Activated CD8-positive, alpha-beta memory T cell treated with anti-CD3 and anti-CD28 coated beads, Interleukin-2, amount 50 U/mL, for 4 hours (primary cell): ENCODE measurements around the gene TNNT1.
"Not testable (repeated sequence)": the region's sequence is repeated elsewhere in the genome, so short reads cannot be mapped to it uniquely, and the experiment has no call there.

Experiments used
- DNase-seq: peaks from one replicate; pipeline ENCODE4 v3.0.0-alpha.2; 2020

Gene TNNT1, protein sequence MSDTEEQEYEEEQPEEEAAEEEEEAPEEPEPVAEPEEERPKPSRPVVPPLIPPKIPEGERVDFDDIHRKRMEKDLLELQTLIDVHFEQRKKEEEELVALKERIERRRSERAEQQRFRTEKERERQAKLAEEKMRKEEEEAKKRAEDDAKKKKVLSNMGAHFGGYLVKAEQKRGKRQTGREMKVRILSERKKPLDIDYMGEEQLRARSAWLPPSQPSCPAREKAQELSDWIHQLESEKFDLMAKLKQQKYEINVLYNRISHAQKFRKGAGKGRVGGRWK

DNA sequence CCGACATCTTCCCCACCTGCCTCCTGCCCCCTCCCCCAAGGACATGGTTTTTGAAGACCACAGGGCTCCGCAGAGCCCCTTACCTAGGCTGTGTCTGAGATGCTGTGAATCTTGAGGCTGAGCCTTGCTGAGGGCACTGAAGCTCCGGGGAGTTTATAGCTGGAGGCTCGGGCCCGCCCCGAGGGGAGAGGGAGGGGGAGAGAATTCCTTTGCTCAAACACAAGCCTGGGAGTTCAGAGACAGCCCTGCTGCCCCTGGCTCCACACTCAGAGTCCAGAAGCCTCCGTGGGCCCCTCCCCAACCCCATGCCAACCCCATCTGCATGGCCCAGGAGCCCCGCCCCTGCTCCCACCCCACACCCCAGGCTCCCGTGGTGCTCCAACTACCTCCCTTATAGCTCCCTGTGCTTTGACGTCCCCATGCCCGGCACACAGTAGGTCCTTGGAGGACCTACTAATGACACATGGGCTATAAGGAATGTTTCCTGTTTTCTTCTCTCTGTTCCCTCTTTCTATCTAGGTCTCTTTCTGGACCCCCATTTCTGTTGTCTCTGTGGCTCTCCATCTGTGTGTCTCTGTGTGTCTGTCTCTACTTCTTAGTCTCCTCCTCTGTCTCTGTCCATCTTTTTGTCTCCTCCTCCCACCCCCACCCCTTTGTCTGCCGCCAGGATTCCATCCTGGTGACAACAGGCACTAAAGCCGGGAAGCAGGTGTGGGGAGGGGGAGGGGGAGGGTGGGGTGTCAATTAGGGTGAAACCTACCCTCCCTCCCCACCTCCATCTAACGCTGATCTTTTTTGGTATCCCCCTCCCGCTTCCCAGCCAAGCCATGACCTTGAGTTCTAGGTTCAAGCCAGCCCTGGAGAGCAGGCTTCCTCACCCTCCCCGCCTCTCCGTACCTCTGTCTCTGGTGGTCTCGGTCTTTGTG is at the start of gene TNNT1:
Gene TNNT1, minus strand, starts transcription at position 129 of the 926 bp plus-strand sequence. CDS start 2,049 bp downstream, outside the sequence.
- no peak for DNase-seq

DNA sequence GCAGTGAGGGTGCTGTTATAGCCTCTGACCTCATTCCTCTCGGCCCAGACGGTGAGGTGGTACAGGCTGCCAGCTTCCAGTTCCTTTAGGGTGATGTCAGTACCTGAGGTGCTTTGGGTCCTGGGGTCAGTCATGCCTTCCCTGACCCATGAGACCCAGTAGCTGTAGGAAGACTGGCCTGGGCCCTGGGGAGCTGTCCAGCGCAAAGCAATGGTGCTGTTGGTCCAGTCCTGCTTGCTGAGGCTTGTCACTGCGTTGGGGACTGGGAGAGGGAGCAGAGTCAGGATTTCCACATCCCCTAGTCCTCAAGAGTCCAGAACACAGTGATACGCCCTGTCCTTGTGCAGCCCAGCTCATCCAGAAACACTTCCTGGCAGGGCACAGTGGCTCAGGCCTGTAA is 49.6 kb upstream of the TNNT1 start:
- DNase-seq = no peak

DNA sequence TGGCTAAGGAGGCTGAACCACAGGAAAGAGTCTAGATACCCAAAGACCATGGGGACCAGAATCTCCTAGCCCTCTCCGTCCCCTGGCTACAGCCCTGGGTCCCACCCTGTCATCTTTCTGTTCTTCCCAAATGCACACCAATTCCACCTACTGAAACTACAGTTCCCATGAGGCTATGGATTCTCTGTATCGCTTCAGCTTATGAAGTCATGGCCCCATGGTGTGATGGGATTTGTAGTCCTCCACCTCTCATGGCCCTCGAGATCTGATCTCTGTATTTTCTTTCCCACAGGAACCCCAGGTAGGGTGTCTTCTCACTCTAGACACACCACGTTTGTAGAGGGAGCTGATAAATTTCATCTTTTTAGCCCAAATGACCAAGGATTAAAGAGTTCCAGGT is 48.5 kb upstream of the TNNT1 start:
- no peak for DNase-seq

DNA sequence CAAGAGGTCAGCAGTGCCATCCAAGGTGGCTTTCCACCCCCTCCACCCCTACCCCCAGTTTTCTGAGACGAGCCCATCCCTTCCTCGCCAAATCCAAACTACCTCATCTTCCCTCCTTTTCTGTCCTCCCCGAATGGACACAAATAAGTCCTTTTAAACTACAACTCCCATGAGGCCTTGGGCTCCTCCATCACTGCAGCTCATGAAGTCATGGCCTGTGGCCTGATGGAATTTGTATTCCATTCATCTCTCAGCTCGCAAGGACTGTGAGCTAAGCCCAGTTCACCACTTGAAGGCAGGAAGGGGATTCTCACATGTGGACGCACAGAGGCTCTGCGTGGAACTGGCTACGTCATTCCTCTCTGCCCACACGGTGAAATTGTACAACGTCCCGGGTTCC is 47.8 kb upstream of the TNNT1 start:
- DNase-seq = no peak

DNA sequence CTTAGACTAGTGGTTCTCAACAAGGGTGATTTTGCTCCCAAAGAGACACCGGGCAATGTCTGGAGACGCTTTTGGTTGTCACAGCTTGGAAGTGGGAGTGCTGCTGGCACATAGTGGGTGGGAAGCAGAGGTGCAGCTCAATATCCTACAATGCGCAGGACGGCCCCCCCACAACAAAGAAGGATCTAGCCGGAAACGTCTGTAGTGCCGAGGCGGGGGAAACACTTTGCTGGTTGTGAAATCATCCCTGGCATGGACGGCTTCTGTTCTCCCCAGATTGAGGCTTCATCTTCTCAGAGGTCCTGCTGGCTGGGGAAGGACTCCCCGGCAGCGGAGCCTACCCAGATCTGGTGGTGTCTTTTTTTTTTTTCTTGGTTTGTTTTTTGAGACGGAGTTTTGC is 44.5 kb upstream of the TNNT1 start:
- DNase-seq = no peak

DNA sequence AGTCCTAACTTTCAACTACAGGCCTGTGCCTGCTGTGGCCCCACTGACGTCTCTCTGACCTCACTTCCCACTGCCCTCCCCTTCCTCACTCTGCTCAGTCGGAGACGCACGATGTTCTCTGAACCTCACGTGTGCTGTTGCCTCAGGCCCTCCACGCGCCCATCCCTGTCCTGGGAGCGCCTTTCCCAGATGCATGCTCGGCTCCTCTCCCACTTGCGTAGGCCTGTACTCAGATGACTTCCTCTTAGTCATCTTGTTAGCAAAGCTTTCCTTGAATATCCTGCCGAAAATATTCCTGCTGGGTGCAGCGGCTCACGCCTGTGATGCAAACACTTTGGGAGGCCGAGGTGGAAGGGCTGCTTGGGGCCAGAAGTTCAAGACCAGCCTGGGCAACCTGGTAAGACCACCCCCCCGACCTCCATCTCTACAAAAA is 40.4 kb upstream of the TNNT1 start:
- no peak for DNase-seq

DNA sequence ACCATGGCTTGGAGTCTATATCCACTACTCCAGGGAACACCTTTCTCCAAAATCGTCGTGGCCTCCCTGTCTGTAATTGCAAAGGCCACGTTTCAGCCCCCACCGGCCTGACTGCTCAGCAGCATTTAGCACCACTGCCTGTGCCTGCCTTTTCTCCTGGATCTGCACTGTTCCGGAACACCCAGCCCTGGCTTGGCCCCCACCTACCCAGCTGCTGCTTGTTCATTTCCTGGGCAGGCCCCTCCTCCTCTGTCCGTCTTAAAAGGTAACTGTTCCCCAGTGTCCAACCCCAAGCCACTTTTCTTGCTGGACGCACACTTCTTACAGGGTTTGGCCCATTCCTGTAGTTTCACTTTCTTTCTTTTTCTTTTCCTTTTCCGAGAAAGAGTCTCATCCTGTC is 39.6 kb upstream of the TNNT1 start:
- no peak for DNase-seq

DNA sequence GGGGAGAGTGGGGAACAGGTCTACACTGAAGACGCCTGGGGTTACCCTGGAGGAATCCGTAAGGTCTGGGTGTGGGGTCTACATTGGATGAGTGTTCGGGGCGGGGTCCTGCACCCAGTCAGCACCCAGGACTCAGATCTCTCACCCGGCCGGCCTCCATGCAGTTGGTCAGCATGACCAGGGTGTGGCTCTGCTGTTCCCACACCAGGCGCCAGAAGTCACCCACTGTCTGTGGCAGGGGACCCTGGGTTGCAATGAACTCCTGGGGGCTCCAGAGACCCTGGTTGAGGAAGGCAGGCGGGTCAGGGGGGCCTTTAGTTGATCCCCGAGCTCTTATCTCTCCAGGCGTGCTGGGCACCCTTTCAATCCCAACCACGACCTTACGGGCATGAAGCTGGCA is 37.1 kb upstream of the TNNT1 start:
- DNase-seq = no peak

DNA sequence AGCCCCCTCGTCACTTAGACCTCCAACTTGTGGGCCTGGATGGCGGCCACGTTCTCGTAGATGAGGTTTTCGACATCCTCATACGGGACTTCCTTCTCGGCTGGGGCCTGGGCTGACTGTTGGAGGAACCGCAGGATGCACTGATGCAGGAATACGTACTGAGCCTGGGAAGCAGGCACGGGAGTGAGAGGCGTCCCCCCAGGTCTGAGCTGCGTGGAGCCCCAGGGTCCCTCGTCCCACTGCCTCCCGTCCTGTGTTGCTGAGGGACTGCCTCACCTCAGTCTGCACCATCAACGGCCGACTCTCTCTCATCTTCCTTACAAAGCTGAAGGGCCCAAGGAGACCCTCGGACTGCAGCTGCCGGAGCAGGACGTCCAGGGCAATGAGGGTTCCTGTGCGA is 32.7 kb upstream of the TNNT1 start:
- DNase-seq = no peak

DNA sequence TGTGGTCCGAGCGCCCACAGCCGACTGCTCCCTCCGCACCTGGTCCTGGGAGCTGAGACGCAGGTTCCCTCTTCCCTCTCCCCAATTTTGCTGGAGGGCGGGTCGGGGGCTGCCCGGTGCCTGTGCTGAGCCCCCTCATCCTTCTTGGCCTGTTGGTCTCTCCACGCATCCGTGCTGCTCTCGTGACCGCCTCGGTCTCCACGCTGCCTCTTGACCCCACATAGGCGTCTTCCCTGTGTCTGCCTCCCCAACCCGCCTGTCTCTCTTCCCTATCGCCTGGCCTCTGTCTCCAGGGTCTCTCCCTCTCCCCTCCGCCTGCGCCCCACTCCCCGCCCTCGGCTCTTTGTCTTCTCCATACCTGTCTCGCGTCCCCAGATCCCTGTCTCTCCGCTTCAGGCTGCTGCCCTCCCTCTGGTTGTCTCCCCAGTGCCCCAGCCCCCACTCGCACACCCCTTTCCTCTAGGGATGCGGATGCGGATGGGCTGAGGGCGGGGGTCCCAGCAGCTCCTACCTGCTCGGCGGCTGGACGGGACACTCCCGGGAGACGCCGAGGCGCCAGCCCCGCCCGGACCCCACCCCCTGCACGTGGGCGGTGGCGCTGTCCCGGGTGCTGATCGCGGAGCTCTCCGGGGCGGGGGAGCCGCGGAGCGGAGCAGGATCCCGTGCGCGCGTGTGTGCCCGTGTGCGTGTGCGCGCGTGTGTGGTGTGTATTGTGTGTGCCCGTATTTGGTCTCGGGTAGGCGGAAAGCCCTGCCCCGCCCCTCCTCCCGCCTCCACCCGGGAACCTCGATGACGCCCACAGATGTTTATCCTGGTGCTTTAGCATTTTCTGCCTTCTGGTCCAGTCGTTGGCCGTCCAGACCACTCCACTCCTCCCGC is 30.8 kb upstream of the TNNT1 start, which contains the start of gene SYT5:
Gene SYT5, minus strand, starts transcription at position 684 of the 879 bp plus-strand sequence. CDS start 1,248 bp downstream, outside the sequence.
- DNase-seq = peak; percentile 67

DNA sequence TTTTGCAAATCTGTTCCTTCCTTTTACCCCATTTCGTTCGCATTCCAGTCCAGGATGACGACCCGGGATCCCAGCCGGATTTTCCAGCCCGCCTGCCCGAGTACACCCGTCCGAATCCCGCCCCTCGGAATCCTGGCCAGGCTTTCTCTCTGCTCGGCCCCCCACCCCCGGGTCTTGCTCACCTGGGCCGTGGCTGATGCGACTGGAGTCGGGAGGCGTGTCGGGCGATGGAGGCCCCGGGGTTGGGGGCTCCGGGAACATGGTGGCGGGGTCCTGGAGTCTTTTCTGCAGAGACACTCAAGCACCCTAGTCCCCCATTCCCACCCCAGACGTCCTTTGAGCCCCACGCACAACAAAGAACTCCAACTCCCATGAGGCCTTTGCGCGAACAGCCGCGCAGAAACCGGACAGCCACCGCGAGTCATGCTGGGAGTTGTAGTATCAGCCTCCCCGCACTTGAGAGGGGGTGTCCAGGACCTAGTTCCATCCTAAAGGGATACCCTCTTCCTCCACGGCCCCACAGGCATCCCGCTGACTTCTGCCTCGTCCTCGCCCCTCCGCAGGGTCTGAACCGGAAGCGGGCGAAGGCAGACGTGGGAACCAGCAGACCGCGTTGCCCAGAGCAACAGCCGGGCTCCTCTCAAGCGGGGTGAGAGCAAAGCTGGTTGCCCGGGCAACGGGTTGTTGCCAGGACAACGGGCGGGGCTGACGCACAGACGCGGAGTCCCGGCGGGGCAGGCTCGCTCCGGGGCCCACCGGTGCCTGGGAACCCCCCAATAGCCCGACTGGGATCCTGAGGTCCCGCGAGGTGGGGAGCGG is 30.0 kb upstream of the TNNT1 start:
- DNase-seq = peak; percentile 93

DNA sequence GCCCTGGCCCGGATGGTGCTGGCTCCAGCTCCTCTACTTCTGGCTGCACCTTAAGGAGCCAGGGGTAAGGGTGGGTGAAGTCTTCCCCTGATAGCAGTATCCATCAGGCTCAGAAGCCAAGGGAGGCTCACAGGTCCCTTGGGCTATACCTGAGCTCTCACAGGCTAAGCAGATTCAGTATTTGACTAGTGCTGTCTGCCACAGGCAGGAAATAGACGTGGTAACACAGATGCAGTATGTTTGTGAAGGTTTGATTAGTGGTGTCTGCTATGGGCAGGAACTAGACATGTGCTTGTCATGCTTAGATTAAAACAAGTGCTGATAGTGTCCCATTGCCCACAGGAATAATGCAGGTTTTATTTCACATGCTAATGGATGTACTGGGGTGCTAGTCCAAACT is 27.1 kb upstream of the TNNT1 start:
- DNase-seq = no peak

DNA sequence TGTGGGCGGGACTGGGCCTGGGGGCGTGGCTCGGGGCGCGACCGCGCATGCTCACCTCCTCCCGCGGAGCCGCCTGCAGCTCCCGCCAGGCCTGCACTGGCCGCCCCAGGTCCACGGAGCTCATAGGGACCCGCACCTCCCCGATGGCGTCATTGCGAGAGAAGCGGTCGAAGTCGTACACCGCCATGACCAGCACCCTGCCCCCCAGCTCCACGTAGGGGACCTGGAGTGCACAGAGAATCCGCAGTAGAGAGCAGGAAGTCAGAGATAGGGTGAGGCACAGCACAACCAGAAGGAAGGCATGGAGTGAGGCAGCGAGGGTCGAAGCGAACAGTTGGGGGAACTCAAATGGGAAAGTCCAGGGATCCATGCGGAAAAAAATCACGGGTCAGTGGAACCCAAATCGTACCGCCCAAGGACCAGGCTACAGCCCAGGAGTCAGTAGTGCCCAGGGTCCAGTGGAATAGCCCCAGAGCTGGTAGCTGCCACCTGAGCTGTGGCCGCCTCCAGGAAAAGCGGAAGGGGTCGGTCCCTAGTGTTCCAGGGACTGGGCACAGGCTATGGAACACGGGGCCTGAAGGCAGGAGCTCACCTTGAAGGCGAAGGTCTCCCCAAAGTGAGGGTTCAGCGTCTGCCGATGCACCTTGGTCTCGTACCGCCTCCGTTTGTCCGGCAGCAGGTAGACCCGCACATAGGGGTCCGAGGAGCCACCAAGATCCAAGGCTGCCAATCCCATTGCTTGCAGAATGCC is 26.3 kb upstream of the TNNT1 start:
- no peak for DNase-seq

DNA sequence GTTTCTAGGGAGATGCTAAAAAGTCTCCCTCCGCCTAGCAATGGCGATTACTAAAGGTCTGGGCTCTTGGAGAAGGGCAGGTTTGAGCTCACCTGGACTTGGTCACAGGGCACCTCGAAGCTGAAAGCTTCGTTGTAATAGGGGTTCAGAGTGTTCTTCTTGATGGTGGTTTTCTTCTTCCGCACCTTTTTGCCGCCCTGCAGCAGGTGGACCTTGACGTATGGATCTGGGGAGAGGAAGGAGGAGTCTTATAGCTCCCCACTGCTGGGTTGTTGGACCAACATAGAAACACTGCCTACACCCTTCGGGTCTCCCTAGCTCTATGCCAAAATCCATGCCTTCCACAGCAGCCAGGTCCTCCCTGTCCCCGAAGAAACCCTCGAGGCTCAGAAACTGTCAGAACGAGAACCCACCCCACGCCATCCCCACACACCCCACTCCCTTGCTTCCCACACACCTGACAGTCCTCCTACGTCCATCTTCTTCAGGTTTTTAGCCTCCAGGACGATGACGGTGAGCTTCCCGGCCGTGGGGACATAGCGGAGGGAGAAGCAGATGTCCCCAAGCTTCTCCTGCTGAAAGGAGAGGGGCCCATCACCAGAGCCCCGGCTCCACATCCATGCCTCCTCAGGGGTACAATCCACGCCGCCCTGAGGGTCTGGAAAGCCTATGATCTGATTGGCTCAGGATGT is 25.6 kb upstream of the TNNT1 start:
- no peak for DNase-seq

DNA sequence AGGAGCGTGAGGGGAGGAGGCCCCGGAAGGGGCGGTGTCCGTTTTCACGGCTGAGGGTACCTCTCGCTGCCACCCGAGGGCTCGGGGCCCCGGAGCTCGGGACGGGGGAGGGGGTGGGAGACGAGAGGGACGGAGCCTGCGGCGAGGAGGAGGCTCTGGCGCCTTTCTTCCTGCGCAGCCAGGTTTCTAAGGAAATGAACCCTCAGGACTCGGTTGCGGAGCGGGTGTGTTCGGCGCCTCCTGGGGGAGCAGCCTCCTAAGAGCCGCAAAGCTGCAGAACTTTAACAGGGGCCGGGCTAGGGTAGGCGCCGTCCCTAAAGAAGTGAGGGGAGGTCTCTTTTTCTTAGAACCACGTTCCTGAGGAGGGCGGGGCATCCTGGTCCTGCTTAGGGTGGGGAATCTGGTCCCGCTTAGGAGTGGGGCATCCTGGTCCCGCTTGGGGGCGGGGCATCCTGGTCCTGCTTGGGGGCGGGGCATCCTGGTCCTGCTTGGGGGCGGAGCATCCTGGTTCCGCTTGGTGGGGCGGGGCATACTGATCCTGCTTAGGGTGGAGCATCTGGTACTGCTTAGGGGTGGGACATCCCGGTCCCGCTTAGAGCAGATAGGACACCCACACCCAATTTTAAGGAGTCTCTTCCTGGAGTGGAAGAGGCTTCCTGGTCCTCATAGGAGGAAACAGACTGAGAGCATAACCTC is 24.9 kb upstream of the TNNT1 start:
- DNase-seq = no peak

DNA sequence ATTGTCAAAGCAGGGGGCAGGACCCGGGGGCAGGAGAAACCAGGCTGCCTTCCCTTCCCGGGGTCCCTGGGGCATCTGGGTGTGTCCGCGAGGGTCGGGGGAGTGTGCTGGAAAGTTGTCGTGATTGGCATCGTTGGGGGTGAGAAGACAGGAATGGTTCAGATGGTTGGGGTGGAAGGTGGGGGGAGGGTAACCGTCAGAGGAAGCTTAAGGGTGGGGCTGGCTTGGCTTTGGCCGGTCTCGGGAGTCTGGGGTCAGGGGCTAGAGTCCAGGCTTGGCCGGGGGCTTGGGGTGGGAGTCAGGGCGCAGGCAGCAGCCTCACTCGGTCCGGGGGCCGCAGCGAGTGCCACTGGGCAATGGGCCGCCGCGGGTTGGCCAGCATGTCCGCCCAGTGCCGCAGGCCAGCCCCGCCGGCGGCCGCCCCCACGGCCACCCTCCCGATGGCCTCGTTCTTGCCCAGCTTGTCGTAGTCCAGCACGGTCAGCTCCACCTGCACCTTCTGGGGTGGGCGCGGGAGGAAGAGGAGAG is 24.2 kb upstream of the TNNT1 start:
- no peak for DNase-seq

DNA sequence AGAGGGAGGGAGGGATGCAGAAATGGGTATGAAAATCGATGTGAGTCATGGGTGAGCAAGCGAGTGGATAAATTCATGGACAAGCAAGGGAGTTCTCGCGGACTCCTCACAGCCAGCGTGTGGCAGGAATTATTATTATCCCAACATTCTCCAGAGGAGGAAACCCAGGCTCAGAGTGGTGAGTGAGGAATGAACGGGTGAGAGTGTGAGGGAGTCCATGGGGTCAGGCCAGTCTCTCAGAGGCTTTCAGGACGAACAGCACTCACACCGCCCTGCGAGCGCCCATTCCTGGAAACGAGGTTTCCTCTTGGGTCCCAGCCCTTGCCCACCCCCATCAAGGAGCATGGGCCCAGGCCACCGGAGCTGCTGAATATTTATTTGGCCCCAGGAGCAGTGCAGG is 23.7 kb upstream of the TNNT1 start:
- DNase-seq = no peak

DNA sequence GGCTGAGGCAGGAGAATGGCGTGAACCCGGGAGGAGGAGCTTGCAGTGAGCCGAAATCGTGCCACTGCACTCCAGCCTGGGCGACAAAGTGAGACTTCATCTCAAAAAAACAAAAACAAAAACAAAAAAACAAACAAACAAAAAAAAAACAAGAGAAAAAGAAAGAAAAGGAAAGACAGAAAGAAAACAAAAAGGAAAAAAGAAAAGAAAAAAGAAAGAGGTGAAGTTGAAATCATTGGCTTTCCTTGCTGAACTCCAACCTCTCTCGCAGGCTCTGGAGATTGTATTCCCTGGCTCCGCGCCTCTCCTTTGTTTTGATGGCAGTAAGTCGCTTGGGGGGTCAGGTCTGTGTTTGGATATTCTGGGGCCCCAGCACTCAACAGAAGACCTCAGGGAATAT is 23.3 kb upstream of the TNNT1 start:
- not testable (repeated sequence) for DNase-seq

DNA sequence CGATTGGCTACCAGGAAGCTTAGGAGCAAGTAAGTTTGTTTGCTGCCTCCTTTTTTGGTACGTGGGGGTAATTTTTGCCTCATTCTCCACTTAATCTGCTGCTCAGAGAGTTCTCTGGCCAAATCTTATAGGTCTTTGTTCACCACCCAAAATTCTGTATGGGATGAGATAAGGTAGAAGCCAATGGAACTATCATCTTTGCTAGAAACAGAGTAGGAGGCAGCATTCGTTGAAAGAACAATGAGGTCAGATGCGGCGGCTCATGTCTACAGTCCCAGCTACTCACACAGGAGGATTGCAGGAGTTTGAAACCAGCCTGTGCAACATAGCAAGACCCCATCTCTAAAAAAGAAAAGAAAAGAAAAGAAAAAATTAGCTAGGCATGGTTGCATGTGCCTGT is 22.4 kb upstream of the TNNT1 start:
- DNase-seq = no peak

DNA sequence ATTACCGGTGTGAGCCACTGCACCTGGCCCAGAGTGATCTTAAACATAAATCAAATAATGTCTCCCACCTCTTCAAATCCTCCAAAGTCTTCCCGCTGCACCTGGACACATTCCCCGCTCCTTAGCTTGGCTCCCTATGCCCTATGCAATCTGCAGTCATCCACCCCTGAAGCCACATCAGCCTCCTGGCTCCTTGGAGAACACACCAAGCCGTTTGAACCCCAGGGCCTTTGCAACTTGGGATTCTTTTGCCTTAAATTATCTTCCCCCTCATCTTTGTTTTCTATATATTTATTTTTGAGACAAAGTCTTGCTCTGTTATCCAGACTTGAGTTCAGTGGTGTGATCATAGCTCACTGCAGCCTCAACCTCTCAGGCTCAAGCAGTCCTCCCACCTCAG is 20.1 kb upstream of the TNNT1 start:
- no peak for DNase-seq
